Panc1 (cell line): ENCODE measurements around the gene ARHGAP23. TPM values are rescaled to one million over a fixed set of nuclear protein-coding genes. Genes with fewer than 3 reads are reported as not detected.

ENCODE experiments used
- ATAC-seq: fragments of 200-7000 bp; cut with Tn5 transposase; 2 replicates; pipeline ENCODE4 v1.9.1; 2020; ENCODE audit warnings: mild to moderate bottlenecking, moderate library complexity
- BruUV-seq: library from RNA; stranded (reverse); fragments of 400-500 nt; replicated peaks from 2 replicates; lab custom pipeline; 2021; lab: Mats Ljungman, UMichigan
- CTCF ChIA-PET: fragments of 300-600 bp; sonication (Branson Sonifier 250); formaldehyde crosslinking; loops from one replicate; lab custom pipeline; 2022; ENCODE audit warnings: antibody characterized with exemption; lab: Charles Lee
- POLR2A ChIA-PET: fragments of 300-600 bp; sonication (Branson Sonifier 250); formaldehyde crosslinking; loops from one replicate; lab custom pipeline; 2022; ENCODE audit warnings: antibody characterized with exemption; lab: Charles Lee
- DNase-seq: peaks from one replicate; pipeline ENCODE4 v3.0.0-alpha.2; 2010; ENCODE audit warnings: low read depth, low spot score
- H3K27ac ChIP-seq: 2 replicates; pipeline ENCODE4 v1.5.1; 2011; ENCODE audit warnings: mild to moderate bottlenecking, low read length, inconsistent platforms
- H3K27me3 ChIP-seq: fragments of 200-500 bp; sonication (Bioruptor generic); 2 replicates; pipeline ENCODE4 v1.6.0; 2014; ENCODE audit warnings: low read length, inconsistent platforms; ENCODE audit not compliant: control insufficient read depth, insufficient read depth
- H3K36me3 ChIP-seq: fragments of 200-500 bp; sonication (Bioruptor generic); 2 replicates; pipeline ENCODE4 v1.5.1; 2014; ENCODE audit warnings: inconsistent platforms, mild to moderate bottlenecking, low read length, moderate library complexity; ENCODE audit not compliant: control insufficient read depth, insufficient read depth
- H3K4me1 ChIP-seq: 2 replicates; pipeline ENCODE4 v1.5.1; 2011; ENCODE audit warnings: inconsistent platforms, mild to moderate bottlenecking, low read length, moderate library complexity; ENCODE audit not compliant: control insufficient read depth, insufficient read depth
- H3K4me3 ChIP-seq, 2 experiments: 2 replicates each; pipeline ENCODE4 v1.5.1; 2011 to 2012; ENCODE audit warnings: low read depth in 2 of 2, low read length in 2 of 2, mild to moderate bottlenecking in 2 of 2, inconsistent platforms in 1 of 2, moderate library complexity in 1 of 2
- H3K9me3 ChIP-seq: fragments of 200-500 bp; sonication (Bioruptor generic); 2 replicates; pipeline ENCODE4 v1.5.1; 2014; ENCODE audit warnings: low read depth, mild to moderate bottlenecking, inconsistent platforms, low read length, moderate library complexity; ENCODE audit not compliant: control insufficient read depth, insufficient read depth
- POLR2AphosphoS5 ChIP-seq: IDR thresholded peaks from 2 replicates; pipeline ENCODE4 v1.6.1; 2012; ENCODE audit warnings: mild to moderate bottlenecking, low read depth, low read length, moderate library complexity
- SIN3A ChIP-seq: IDR thresholded peaks from 2 replicates; pipeline ENCODE4 v1.6.1; 2012; ENCODE audit warnings: low read depth, mild to moderate bottlenecking, low read length, moderate library complexity, borderline replicate concordance; ENCODE audit not compliant: insufficient read depth
- TCF7L2 ChIP-seq: IDR thresholded peaks from 2 replicates; pipeline ENCODE4 v1.6.1; 2011; ENCODE audit warnings: mild to moderate bottlenecking, low read depth, low read length, inconsistent platforms
- in situ Hi-C: cut with HindIII; loops from 2 replicates; pipeline ENCODE4 v1.10.0; 2016; ENCODE audit warnings: low sequenced_read_pairs, low pct_unique_long_range_greater_than_20kb
- intact Hi-C: fragments of 100-400 bp; cut with micrococcal nuclease; formaldehyde crosslinking; loops from one replicate; pipeline ENCODE4 v1.10.0; 2022; ENCODE audit not compliant: unreplicated experiment
- total RNA-seq: library from RNA; stranded (reverse); gene quantifications from one replicate; pipeline ENCODE4 v1.2.1, GENCODE V29; 2021; ENCODE audit not compliant: unreplicated experiment
- TF ChIP-seq, protein P1 (sequence below): fragments of 450-650 bp; IDR thresholded peaks from 2 replicates; pipeline ENCODE4 v1.5.1; 2017; ENCODE audit warnings: mild to moderate bottlenecking
- TF ChIP-seq, protein P2 (sequence below), 2 experiments: IDR thresholded peaks; 2 replicates each; pipeline ENCODE4 v1.6.1; 2011 to 2012; ENCODE audit warnings: low read depth in 2 of 2, control low read depth in 1 of 2, low read length in 1 of 2, mild to moderate bottlenecking in 1 of 2, moderate library complexity in 1 of 2; ENCODE audit not compliant: insufficient read depth in 1 of 2

ARHGAP23 gene
- total RNA-seq, 1 experiment from 2014 or later: 33.0 TPM

GRCh38 chr17:38440614-38441397 lies 12.5 kb downstream of the ARHGAP23 start:
- Histone ChIP-seq H3K4me1 (peaks cover 15% of the 10 kb centered on the region), H3K27ac (no peak overlapping the region), H3K9me3 (no peaks in the 10 kb centered on the region), H3K36me3 (no peaks in the 10 kb centered on the region), H3K4me3 (no peak overlapping the region), H3K27me3 (no peaks in the 10 kb centered on the region)
- in situ Hi-C loops (no loop called here), intact Hi-C loops (no loop called here)
- CTCF ChIA-PET: interaction anchor here (0.7 kb wide), 1 partner anchor 17 kb away, joined by 7 read pairs; no protein-coding TSS in a partner anchor
- POLR2A ChIA-PET: no interaction called here
- no TSS peak for BruUV-seq
- TF ChIP-seq, protein P1, sequence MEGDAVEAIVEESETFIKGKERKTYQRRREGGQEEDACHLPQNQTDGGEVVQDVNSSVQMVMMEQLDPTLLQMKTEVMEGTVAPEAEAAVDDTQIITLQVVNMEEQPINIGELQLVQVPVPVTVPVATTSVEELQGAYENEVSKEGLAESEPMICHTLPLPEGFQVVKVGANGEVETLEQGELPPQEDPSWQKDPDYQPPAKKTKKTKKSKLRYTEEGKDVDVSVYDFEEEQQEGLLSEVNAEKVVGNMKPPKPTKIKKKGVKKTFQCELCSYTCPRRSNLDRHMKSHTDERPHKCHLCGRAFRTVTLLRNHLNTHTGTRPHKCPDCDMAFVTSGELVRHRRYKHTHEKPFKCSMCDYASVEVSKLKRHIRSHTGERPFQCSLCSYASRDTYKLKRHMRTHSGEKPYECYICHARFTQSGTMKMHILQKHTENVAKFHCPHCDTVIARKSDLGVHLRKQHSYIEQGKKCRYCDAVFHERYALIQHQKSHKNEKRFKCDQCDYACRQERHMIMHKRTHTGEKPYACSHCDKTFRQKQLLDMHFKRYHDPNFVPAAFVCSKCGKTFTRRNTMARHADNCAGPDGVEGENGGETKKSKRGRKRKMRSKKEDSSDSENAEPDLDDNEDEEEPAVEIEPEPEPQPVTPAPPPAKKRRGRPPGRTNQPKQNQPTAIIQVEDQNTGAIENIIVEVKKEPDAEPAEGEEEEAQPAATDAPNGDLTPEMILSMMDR: no peak
- TF ChIP-seq POLR2AphosphoS5 (no peak), SIN3A (no peak), TCF7L2 (no peak)
- TF ChIP-seq, protein P2, sequence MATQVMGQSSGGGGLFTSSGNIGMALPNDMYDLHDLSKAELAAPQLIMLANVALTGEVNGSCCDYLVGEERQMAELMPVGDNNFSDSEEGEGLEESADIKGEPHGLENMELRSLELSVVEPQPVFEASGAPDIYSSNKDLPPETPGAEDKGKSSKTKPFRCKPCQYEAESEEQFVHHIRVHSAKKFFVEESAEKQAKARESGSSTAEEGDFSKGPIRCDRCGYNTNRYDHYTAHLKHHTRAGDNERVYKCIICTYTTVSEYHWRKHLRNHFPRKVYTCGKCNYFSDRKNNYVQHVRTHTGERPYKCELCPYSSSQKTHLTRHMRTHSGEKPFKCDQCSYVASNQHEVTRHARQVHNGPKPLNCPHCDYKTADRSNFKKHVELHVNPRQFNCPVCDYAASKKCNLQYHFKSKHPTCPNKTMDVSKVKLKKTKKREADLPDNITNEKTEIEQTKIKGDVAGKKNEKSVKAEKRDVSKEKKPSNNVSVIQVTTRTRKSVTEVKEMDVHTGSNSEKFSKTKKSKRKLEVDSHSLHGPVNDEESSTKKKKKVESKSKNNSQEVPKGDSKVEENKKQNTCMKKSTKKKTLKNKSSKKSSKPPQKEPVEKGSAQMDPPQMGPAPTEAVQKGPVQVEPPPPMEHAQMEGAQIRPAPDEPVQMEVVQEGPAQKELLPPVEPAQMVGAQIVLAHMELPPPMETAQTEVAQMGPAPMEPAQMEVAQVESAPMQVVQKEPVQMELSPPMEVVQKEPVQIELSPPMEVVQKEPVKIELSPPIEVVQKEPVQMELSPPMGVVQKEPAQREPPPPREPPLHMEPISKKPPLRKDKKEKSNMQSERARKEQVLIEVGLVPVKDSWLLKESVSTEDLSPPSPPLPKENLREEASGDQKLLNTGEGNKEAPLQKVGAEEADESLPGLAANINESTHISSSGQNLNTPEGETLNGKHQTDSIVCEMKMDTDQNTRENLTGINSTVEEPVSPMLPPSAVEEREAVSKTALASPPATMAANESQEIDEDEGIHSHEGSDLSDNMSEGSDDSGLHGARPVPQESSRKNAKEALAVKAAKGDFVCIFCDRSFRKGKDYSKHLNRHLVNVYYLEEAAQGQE (IDR thresholded peaks at IDR 0.05; ENCODE audit: insufficient read depth in 1 of 2, low read depth in 2 of 2, low read length in 1 of 2): no peak
- ATAC-seq (no peak), DNase-seq (no peak)

DNA sequence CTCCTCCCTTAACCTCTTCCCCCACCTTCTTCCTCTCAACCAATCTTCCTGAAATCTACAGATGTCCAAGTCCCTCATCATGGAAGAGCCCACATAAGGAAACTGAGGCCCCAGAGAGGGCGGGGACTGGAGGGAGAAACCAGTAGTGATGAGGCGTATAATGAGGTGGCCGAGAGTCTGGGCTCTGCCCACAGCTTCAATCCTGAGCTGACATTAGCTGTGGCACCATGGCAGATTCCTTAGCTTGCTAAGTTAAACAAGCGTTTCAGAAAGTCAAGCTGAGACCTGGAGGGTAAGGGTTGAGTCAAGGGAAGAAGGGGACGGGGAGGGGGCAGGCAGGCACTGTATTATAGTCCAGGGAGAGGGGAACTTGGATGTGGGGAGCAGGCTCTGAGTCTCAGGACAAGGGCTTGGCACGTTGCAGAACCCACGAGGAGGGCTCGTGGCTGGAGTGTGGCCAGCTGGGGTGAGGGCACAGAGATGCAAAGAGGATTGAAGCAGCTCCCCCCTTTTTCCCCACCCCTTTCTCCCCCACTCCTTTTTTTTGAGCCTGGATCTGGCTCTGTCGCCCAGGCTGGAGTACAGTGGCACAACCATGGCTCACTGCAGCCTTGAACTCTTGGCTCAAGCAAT lies 13.3 kb downstream of the ARHGAP23 start:
- H3K27me3 ChIP-seq: no peaks in the 10 kb centered on the region
- intact Hi-C loops: no loop called here
- BruUV-seq: no TSS peak
- ATAC-seq: no peak
- H3K9me3 ChIP-seq: no peaks in the 10 kb centered on the region
- no peak overlapping the region for H3K27ac ChIP-seq
- ChIA-PET POLR2A (no interaction called here), CTCF (interaction anchor here (0.7 kb wide), 1 partner anchor 16 kb away, joined by 7 read pairs; no protein-coding TSS in a partner anchor)
- TF ChIP-seq TCF7L2: no peak
- no peak for TF ChIP-seq SIN3A
- TF ChIP-seq, protein P1: no peak
- TF ChIP-seq, protein P2 (IDR thresholded peaks at IDR 0.05; ENCODE audit: insufficient read depth in 1 of 2, low read depth in 2 of 2, low read length in 1 of 2): no peak
- no peak for TF ChIP-seq POLR2AphosphoS5
- in situ Hi-C loops: no loop called here
- peaks cover 15% of the 10 kb centered on the region for H3K4me1 ChIP-seq
- H3K4me3 ChIP-seq: no peak overlapping the region
- no peaks in the 10 kb centered on the region for H3K36me3 ChIP-seq
- no peak for DNase-seq
